ENCODE measurements around the gene TMED6.

DNA sequence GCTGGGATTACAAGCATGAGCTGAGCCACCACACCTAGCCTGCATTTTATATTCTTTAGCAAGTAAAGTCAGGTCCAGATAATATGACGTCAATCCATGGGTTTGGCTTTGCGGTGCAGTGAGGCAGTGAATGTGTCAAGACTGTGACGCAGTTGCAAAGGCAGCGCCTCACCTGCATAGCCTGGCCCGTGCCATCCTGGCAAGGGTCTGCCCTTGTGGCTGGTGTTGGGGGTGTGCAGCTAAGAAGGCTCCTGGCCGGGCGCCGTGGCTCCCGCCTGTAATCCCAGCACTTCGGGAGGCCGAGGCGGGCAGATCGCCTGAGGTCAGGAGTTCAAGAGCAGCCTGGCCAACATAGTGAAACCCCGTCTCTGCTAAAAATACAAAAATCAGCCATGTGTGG lies 28.2 kb downstream of the TMED6 start:
- no peak for TF ChIP-seq CTCF (IDR thresholded peaks at IDR 0.05)
- no peak for TF ChIP-seq ZFX (IDR thresholded peaks at IDR 0.05; ENCODE audit: borderline replicate concordance)

Data from 22Rv1 (cell line).